Stomach (tissue), 9 donors: ENCODE measurements around the gene CRACR2A. TPM values are rescaled to one million over a fixed set of nuclear protein-coding genes. Genes with fewer than 3 reads are reported as not detected.

Experiments
- DNase-seq, 2 donors: peaks; one replicate each; pipeline versions ENCODE4 v3.0.0 to v3.0.0-alpha.2; 2013 to 2019
- H3K27ac ChIP-seq, 5 donors: fragments of 200-600 bp in 4 of 5; sonication (generic) in 4 of 5; one replicate each; pipeline ENCODE4 v1.5.1; 2013 to 2019; ENCODE audit warnings: mild to moderate bottlenecking in 1 of 5, moderate library complexity in 1 of 5
- H3K27me3 ChIP-seq, 3 donors: fragments of 200-600 bp; sonication (generic); one replicate each; pipeline ENCODE4 v1.5.1; 2017 to 2019; ENCODE audit warnings: mixed run types in 1 of 3
- H3K36me3 ChIP-seq, 4 donors: fragments of 200-600 bp; sonication (generic); 1 replicate in 3 of 4; 2 replicates in 1 of 4; pipeline ENCODE4 v1.5.1; 2016 to 2019
- H3K4me1 ChIP-seq, 4 donors: fragments of 200-600 bp; sonication (generic); one replicate each; pipeline ENCODE4 v1.5.1; 2016 to 2019
- H3K4me3 ChIP-seq, 4 donors: fragments of 200-600 bp; sonication (generic) in 3 of 4; one replicate each; pipeline ENCODE4 v1.5.1; 2016 to 2019; ENCODE audit warnings: mild to moderate bottlenecking in 1 of 4
- H3K9me3 ChIP-seq, 4 donors: fragments of 200-600 bp; sonication (generic); one replicate each; pipeline ENCODE4 v1.5.1; 2016 to 2019
- EP300 ChIP-seq: sonication (generic); formaldehyde crosslinking; IDR thresholded peaks from one replicate; pipeline ENCODE4 v1.6.1; 2017; ENCODE audit warnings: antibody characterized with exemption
- POLR2A ChIP-seq, 4 donors: fragments of 450-650 bp; IDR thresholded peaks; one replicate each; pipeline ENCODE4 v1.6.1; 2016; ENCODE audit warnings: antibody characterized with exemption in 4 of 4, control low read depth in 2 of 4, mild to moderate bottlenecking in 1 of 4, moderate library complexity in 1 of 4
- POLR2AphosphoS5 ChIP-seq, 3 donors: sonication (generic); formaldehyde crosslinking; IDR thresholded peaks; one replicate each; pipeline ENCODE4 v1.6.1; 2016; ENCODE audit warnings: antibody characterized with exemption in 3 of 3
- WGBS, 5 donors: extraction: QIAGEN DNeasy Blood & Tissue Kit in 3 of 5; methylation state at CpG; one replicate each; pipeline versions ENCODE4 v1.1.5 to v1.1.7; 2013 to 2018; 5-methylcytosine and 5-hydroxymethylcytosine counted together
- intact Hi-C: fragments of 100-400 bp; cut with DNase I; formaldehyde crosslinking; loops from one replicate; pipeline ENCODE4 v1.15.1; 2023; ENCODE audit warnings: low total_unique reads
- polyA plus RNA-seq, 3 donors: library from polyadenylated mRNA; stranded (reverse); fragments of 200-250 nt; gene quantifications; one replicate each; pipeline ENCODE4 v1.2.3, GENCODE V29; 2013
- total RNA-seq, 5 donors: library from RNA; depleted of rRNA; stranded (reverse); fragments of >200 nt; gene quantifications; one replicate each; pipeline versions ENCODE4 v1.1.0 to v1.2.3, GENCODE V29; 2014 to 2016
- TF ChIP-seq, protein P1 (sequence below), 7 experiments: fragments of 450-650 bp in 4 of 7; fragments of 200-600 bp in 3 of 7; sonication (generic) in 3 of 7; IDR thresholded peaks; one replicate each; pipeline ENCODE4 v1.5.1; 2016 to 2019; ENCODE audit warnings: antibody characterized with exemption in 7 of 7, control low read depth in 2 of 7, mild to moderate bottlenecking in 1 of 7
- donor health status: healthy with polysubstance abuse.
- donor health status: Bipolar disorder and iron deficiency.
- donor health status: healthy.

The CRACR2A gene
- total and polyA plus RNA-seq, 8 donors: 0.15 to 66.6 (median 3.1) TPM

DNA sequence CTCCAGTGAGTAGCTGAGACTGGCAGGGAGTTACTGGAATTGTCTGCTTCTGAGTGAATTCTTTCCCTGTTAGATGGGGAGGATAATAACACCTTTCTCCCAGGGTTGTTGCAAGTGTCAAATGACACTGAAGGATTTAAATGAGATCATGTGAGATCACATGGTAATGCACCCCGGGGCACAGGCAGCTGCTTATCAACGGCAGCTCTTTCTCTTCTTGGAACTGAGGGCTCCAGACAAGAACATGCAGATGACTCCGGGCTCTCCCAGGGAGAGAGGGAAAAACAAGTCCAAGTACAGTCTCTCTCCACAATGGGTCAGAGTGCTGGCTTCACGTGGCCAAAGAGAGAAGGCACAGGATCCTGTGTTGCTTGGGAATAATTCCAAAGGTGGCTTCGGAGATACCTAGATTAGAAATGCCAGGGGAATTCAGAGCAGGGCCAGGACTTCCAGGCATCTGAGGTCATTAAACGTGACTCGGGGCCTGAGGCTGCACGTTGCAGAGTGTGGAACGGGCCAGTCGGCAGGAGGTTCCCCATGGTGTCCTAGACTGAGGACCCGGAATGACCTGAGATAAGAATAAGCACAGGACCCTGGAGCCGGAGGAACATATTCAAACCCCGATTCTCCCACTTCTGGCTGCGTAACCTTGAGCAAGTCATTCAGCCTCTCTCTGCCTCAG lies 152.7 kb downstream of the CRACR2A start:
- H3K36me3 ChIP-seq: no peaks in the 10 kb centered on the region
- peaks cover 0 to 9% (median 2%) of the 10 kb centered on the region in 4 donors for H3K4me1 ChIP-seq
- intact Hi-C loops: no loop called here
- TF ChIP-seq, protein P1, sequence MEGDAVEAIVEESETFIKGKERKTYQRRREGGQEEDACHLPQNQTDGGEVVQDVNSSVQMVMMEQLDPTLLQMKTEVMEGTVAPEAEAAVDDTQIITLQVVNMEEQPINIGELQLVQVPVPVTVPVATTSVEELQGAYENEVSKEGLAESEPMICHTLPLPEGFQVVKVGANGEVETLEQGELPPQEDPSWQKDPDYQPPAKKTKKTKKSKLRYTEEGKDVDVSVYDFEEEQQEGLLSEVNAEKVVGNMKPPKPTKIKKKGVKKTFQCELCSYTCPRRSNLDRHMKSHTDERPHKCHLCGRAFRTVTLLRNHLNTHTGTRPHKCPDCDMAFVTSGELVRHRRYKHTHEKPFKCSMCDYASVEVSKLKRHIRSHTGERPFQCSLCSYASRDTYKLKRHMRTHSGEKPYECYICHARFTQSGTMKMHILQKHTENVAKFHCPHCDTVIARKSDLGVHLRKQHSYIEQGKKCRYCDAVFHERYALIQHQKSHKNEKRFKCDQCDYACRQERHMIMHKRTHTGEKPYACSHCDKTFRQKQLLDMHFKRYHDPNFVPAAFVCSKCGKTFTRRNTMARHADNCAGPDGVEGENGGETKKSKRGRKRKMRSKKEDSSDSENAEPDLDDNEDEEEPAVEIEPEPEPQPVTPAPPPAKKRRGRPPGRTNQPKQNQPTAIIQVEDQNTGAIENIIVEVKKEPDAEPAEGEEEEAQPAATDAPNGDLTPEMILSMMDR (IDR thresholded peaks at IDR 0.05): no peak
- TF ChIP-seq EP300: no peak
- TF ChIP-seq POLR2AphosphoS5 (IDR thresholded peaks at IDR 0.05): no peak
- no peak for TF ChIP-seq POLR2A (IDR thresholded peaks at IDR 0.05)
- no peak overlapping the region for H3K27ac ChIP-seq
- no peak overlapping the region for H3K4me3 ChIP-seq
- H3K27me3 ChIP-seq: peaks cover 0 to 47% (median 4%) of the 10 kb centered on the region in 3 donors
- no peak for DNase-seq
- 66 to 80% (median 70%) methylated on average over 14 of the region's 14 CpGs for WGBS, 5 donors
- no peaks in the 10 kb centered on the region for H3K9me3 ChIP-seq

DNA sequence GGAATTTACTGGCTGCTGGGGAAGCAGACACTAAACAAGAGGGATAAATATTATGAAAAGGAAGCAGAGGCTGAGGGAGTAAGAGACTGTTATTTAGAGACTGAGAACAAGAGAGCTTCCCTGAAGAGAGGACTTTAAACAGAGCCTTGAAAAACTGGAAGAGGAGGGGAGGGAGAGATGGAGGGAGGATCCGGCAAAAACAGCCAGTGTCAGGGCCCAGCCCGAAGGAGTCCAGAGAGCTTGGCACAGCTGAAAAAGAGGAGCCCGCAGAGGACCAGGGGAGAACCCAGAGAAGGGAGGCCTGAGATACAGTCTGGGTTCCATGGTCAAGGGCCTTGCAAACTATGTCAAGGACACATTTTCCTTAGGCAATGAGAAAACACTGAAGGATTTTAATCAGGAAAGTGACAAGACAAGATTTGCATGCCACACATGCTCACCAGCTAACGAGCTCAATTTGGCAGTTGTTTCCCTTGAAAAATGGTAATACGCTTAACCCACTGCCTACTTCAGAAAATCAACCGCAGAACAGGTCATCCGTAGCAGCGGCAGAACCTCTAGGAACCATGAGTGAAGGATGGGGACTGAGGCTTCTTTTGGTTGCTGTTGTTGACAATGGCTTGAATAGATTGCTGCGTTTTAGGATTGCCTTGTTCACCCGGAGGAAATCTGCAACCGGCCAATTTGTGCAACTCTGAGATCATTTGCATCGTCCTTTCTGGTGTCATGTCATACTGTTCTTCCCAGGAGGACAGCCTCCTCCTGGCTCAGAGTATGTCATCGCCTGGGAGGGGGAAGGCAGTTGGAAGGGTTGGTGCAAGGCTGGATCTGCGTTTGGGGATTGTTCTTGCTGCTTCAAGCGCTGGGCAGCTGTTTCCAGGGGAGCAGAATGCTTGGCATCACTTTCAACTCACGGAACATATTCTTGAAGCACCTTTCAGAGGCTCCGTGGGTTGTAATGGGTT lies 153.7 kb downstream of the CRACR2A start:
- no peak for DNase-seq
- Histone ChIP-seq H3K9me3 (no peaks in the 10 kb centered on the region), H3K4me1 (no peaks in the 10 kb centered on the region), H3K27me3 (peaks cover 0 to 43% (median 2%) of the 10 kb centered on the region in 3 donors), H3K27ac (no peak overlapping the region), H3K36me3 (no peaks in the 10 kb centered on the region), H3K4me3 (no peak overlapping the region)
- intact Hi-C loops: no loop called here
- 75 to 82% (median 78%) methylated on average over 17 of the region's 17 CpGs for WGBS, 5 donors
- TF ChIP-seq, protein P1 (IDR thresholded peaks at IDR 0.05): no peak
- no peak for TF ChIP-seq POLR2AphosphoS5 (IDR thresholded peaks at IDR 0.05)
- no peak for TF ChIP-seq POLR2A (IDR thresholded peaks at IDR 0.05)
- TF ChIP-seq EP300: no peak

DNA sequence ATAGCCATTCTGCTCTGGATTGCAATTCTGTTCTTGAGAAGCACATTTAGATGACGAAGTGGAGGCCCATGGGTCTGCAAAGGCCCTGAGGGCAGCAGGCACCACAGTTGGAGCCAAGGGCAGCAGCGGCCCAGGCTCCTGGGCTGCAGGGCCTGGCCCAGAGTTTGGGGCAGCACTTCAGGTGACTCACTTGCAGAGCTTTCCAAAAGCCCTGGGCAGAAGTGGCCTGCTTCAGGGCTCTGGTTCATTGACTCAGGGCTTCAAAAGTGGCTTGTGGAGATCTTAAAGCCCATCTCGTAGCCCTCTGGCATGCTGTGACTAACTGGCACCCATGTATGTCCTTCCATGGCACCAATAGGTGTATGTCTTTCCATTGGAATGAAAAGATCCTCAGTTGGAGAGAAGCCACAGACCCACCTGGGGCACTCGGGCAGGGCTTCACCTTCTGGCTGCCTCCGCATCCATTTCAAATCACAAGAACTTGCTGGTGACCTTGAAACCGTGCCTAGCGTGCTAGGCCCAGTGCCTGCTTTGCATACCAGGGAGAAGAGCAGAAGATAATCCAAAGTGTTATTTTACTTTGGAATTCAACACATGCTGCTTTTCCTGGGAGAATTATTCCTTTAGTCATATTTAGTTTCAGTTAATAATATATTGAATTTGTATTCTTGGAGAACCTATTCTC lies 155.2 kb downstream of the CRACR2A start:
- Histone ChIP-seq H3K9me3 (no peaks in the 10 kb centered on the region), H3K4me1 (no peaks in the 10 kb centered on the region), H3K36me3 (no peaks in the 10 kb centered on the region), H3K27ac (no peak overlapping the region), H3K4me3 (no peak overlapping the region), H3K27me3 (peaks cover 0 to 31% (median 0%) of the 10 kb centered on the region in 3 donors)
- no peak for DNase-seq
- intact Hi-C loops: no loop called here
- TF ChIP-seq POLR2AphosphoS5 (IDR thresholded peaks at IDR 0.05) (no peak), POLR2A (IDR thresholded peaks at IDR 0.05) (no peak), EP300 (no peak)
- TF ChIP-seq, protein P1 (IDR thresholded peaks at IDR 0.05): no peak
- WGBS, 5 donors: 81 to 90% (median 85%) methylated on average over 7 of the region's 7 CpGs
